Esophagus muscularis mucosa (tissue), 4 donors: Measurements from ENCODE around the gene STK39. TPM values are rescaled to one million over a fixed set of nuclear protein-coding genes. Genes with fewer than 3 reads are reported as not detected.

Experiments
- DNase-seq: peaks from one replicate; pipeline ENCODE4 v3.0.0-alpha.2; 2017; ENCODE audit errors: extremely low spot score
- H3K27ac ChIP-seq, 4 donors: fragments of 200-600 bp; sonication (generic); replicated peaks in 1 of 4; 1 replicate in 3 of 4; 2 replicates in 1 of 4; pipeline ENCODE4 v1.5.1; 2016 to 2019; ENCODE audit warnings: mild to moderate bottlenecking in 1 of 4
- H3K27me3 ChIP-seq, 4 donors: fragments of 200-600 bp; sonication (generic); one replicate each; pipeline versions ENCODE4 v1.5.1 to v1.6.0; 2016 to 2019
- H3K36me3 ChIP-seq, 4 donors: fragments of 200-600 bp; sonication (generic); one replicate each; pipeline ENCODE4 v1.5.1; 2016 to 2019
- H3K4me1 ChIP-seq, 4 donors: fragments of 200-600 bp; sonication (generic); one replicate each; pipeline ENCODE4 v1.5.1; 2016 to 2019
- H3K4me3 ChIP-seq, 4 donors: fragments of 200-600 bp; sonication (generic); 1 replicate in 2 of 4; 2 replicates in 2 of 4; pipeline ENCODE4 v1.5.1; 2016 to 2019; ENCODE audit warnings: mild to moderate bottlenecking in 4 of 4, moderate library complexity in 1 of 4
- H3K9me3 ChIP-seq, 4 donors: fragments of 200-600 bp; sonication (generic); 1 replicate in 3 of 4; 2 replicates in 1 of 4; pipeline ENCODE4 v1.5.1; 2016 to 2019
- CTCF ChIP-seq, 3 experiments: fragments of 200-600 bp in 2 of 3; fragments of 450-650 bp in 1 of 3; sonication (generic) in 2 of 3; IDR thresholded peaks; one replicate each; pipeline ENCODE4 v1.5.1; 2017 to 2019; ENCODE audit warnings: antibody characterized with exemption in 3 of 3, mild to moderate bottlenecking in 2 of 3, moderate library complexity in 1 of 3
- EP300 ChIP-seq: sonication (generic); formaldehyde crosslinking; IDR thresholded peaks from one replicate; pipeline ENCODE4 v1.6.1; 2017; ENCODE audit warnings: antibody characterized with exemption
- POLR2A ChIP-seq: fragments of 450-650 bp; IDR thresholded peaks from one replicate; pipeline ENCODE4 v1.6.1; 2017; ENCODE audit warnings: antibody characterized with exemption, moderate library complexity, mild to moderate bottlenecking, low read depth
- POLR2AphosphoS5 ChIP-seq, 2 donors: sonication (generic); formaldehyde crosslinking; IDR thresholded peaks; one replicate each; pipeline ENCODE4 v1.6.1; 2017; ENCODE audit warnings: antibody characterized with exemption in 2 of 2
- WGBS: methylation state at CpG from one replicate; pipeline ENCODE4 v1.1.5; 2018; 5-methylcytosine and 5-hydroxymethylcytosine counted together
- intact Hi-C: fragments of 100-400 bp; cut with DNase I; formaldehyde crosslinking; loops from one replicate; pipeline ENCODE4 v1.15.1; 2023
- total RNA-seq, 4 donors: library from RNA; depleted of rRNA; stranded (reverse); fragments of >200 nt; gene quantifications; one replicate each; pipeline versions ENCODE4 v1.1.0 to v1.2.1, GENCODE V29; 2016

STK39 gene
- total RNA-seq, 4 donors from 2014 or later: 32.5 to 49.1 (median 41.5) TPM

DNA sequence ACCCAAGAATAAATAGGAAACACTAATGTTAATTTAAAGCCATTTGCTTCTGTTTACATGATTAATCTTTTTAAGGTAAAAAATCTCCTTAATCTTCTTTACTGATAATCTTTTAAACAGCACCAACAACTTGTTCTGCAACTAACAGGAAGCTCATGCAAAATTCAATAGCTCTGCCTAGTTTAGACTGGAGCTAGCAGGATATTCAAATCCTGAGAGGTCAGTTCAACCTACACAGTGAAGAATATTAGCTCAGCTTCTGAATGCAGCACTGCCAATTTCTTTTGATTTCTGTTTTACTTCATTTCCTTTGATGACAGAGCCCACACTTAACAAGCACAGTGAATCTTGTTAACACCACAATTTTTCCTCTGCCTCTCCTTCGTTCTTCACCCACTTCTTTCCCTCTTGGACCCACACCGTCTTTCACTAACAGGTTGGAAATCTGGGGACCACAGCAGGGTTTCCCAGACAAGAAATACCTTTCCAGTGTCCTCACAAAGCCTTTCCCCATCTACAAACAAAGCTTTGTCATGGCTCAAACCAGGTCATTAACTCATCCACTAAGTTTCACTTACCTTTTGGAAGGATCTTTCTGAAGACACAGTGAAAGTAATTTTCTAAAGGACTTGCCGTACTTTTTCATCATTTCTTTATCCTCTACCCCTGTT lies 109.8 kb downstream of the STK39 start:
- TF ChIP-seq CTCF (IDR thresholded peaks at IDR 0.05) (no peak), POLR2AphosphoS5 (IDR thresholded peaks at IDR 0.05) (no peak), EP300 (no peak), POLR2A (no peak)
- Histone ChIP-seq H3K27me3 (no peaks in the 10 kb centered on the region), H3K27ac (no peak overlapping the region), H3K36me3 (peaks cover 0 to 8% (median 2%) of the 10 kb centered on the region in 4 donors), H3K4me1 (peaks cover 0 to 3% (median 2%) of the 10 kb centered on the region in 4 donors), H3K9me3 (no peaks in the 10 kb centered on the region), H3K4me3 (no peak overlapping the region)
- intact Hi-C loops: loop anchor here (5.0 to 10.0 kb wide), 2 partner anchors 110 to 177 kb away; partner anchors contain the start of gene STK39
- no peak for DNase-seq
- 86% methylated on average over 3 of the region's 3 CpGs for WGBS

DNA sequence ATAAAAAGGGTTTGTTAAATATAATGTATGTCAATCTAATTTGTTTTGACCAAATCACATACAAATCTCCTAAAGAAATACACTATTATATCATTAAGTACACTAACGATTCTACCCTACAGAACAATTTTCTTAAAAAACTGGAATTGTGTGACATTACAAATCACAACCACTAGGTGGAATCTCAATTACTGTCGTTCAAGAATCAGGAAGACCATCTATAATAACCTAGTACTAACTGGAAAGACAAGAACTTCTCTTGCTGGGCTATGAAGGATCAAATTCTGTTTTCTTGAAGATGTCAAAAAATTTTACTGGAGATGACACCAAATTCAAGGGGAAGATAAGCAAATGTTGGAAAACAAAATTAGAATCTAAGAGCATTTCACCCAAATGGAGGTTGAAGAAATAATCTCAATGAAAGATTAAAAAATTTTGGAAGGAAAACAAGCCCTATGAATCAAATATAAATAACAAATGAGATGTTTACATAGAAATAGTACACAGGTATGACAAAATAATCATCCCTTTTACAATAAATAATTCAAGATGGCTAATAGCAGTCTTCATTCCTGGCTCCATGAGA lies 110.9 kb downstream of the STK39 start:
- WGBS: 14% methylated on average over 2 of the region's 2 CpGs
- H3K9me3 ChIP-seq: no peaks in the 10 kb centered on the region
- no peak overlapping the region for H3K4me3 ChIP-seq
- no peaks in the 10 kb centered on the region for H3K27me3 ChIP-seq
- DNase-seq: no peak
- intact Hi-C loops: loop anchor here (5.0 to 10.0 kb wide), 2 partner anchors 111 to 178 kb away; partner anchors contain the start of gene STK39
- TF ChIP-seq POLR2AphosphoS5 (IDR thresholded peaks at IDR 0.05) (no peak), CTCF (IDR thresholded peaks at IDR 0.05) (peak; percentile 52 to 62 (median 55))
- H3K27ac ChIP-seq: no peak overlapping the region
- peaks cover 0 to 8% (median 2%) of the 10 kb centered on the region in 4 donors for H3K36me3 ChIP-seq
- H3K4me1 ChIP-seq: peaks cover 0 to 5% (median 2%) of the 10 kb centered on the region in 4 donors

DNA sequence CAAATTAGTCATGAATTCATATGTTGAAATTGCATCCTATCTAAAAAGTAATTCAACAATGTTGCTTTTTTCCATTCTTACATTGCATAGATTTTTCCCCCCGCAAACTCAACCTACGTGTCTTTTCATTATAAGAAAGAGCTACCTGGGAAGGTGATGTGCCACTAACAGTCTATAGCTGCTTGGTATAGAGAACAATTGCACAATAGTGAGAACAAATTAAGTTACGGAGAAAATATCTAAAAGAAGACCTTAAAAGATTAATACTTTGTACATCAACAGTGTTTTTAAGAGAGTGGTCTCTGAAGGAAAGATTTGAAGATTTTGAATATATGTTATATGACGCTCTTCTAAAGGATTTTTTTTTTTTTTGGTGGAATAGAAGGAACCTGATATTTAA lies 111.8 kb downstream of the STK39 start:
- intact Hi-C loops: loop anchor here (5.0 to 10.0 kb wide), 2 partner anchors 112 to 179 kb away; partner anchors contain the start of gene STK39

GRCh38 chr2:168135121-168135520 lies 112.3 kb downstream of the STK39 start:
- intact Hi-C loops: loop anchor here (5.0 to 10.0 kb wide), 2 partner anchors 112 to 180 kb away; partner anchors contain the start of gene STK39
- 95% methylated on average over 2 of the region's 2 CpGs for WGBS
- H3K9me3 ChIP-seq: no peaks in the 10 kb centered on the region
- H3K27me3 ChIP-seq: no peaks in the 10 kb centered on the region
- H3K36me3 ChIP-seq: peaks cover 0 to 6% (median 2%) of the 10 kb centered on the region in 4 donors
- H3K4me1 ChIP-seq: peaks cover 8 to 13% (median 10%) of the 10 kb centered on the region in 4 donors
- no peak for DNase-seq
- no peak overlapping the region for H3K4me3 ChIP-seq
- TF ChIP-seq CTCF (IDR thresholded peaks at IDR 0.05) (no peak), POLR2A (no peak), EP300 (no peak), POLR2AphosphoS5 (IDR thresholded peaks at IDR 0.05) (no peak)
- no peak overlapping the region for H3K27ac ChIP-seq

More for the DNA sequence above, 111.8 kb downstream of the STK39 start:
- TF ChIP-seq POLR2A (no peak), POLR2AphosphoS5 (IDR thresholded peaks at IDR 0.05) (no peak), CTCF (IDR thresholded peaks at IDR 0.05) (no peak)
- peaks cover 3 to 8% (median 5%) of the 10 kb centered on the region in 4 donors for H3K4me1 ChIP-seq
- no peaks in the 10 kb centered on the region for H3K27me3 ChIP-seq
- H3K4me3 ChIP-seq: no peak overlapping the region
- DNase-seq: no peak
- no peak overlapping the region for H3K27ac ChIP-seq
- no peaks in the 10 kb centered on the region for H3K9me3 ChIP-seq
- H3K36me3 ChIP-seq: peaks cover 0 to 8% (median 2%) of the 10 kb centered on the region in 4 donors
- WGBS: 77% methylated on average over 4 of the region's 4 CpGs
